Lung (tissue), 16 donors: ENCODE results near the gene MYB. TPM values are rescaled to one million over a fixed set of nuclear protein-coding genes. Genes with fewer than 3 reads are reported as not detected.

Source experiments
- ATAC-seq: fragments of 200-7000 bp; cut with Tn5 transposase; one replicate; pipeline ENCODE4 v1.9.1; 2020; ENCODE audit warnings: moderate number of reproducible peaks; ENCODE audit not compliant: insufficient read depth, low FRiP score
- DNase-seq, 3 donors: peaks; one replicate each; pipeline ENCODE4 v3.0.0-alpha.2; 2013 to 2017
- H3K27ac ChIP-seq, 2 donors: one replicate each; pipeline ENCODE4 v1.5.1; 2013; ENCODE audit warnings: mild to moderate bottlenecking in 2 of 2, moderate library complexity in 2 of 2, control low read depth in 1 of 2, inconsistent platforms in 1 of 2, low read depth in 1 of 2, low read length in 1 of 2
- H3K27me3 ChIP-seq, 3 donors: one replicate each; pipeline ENCODE4 v1.5.1; 2013; ENCODE audit warnings: low read length in 2 of 3; ENCODE audit not compliant: control insufficient read depth in 3 of 3, insufficient read depth in 3 of 3
- H3K36me3 ChIP-seq, 4 donors: one replicate each; pipeline ENCODE4 v1.5.1; 2013; ENCODE audit warnings: low read length in 4 of 4, mild to moderate bottlenecking in 1 of 4, moderate library complexity in 1 of 4; ENCODE audit not compliant: control insufficient read depth in 4 of 4, insufficient read depth in 4 of 4
- H3K4me1 ChIP-seq, 5 donors: one replicate each; pipeline ENCODE4 v1.5.1; 2013; ENCODE audit warnings: low read length in 5 of 5, mild to moderate bottlenecking in 2 of 5, moderate library complexity in 1 of 5; ENCODE audit not compliant: control insufficient read depth in 5 of 5, insufficient read depth in 5 of 5
- H3K4me3 ChIP-seq: one replicate; pipeline ENCODE4 v1.5.1; 2013; ENCODE audit warnings: mild to moderate bottlenecking, control low read depth, moderate library complexity
- H3K9ac ChIP-seq, 2 donors: one replicate each; pipeline ENCODE4 v1.5.1; 2013; ENCODE audit warnings: low read length in 2 of 2, control low read depth in 1 of 2; ENCODE audit not compliant: insufficient read depth in 1 of 2
- H3K9me3 ChIP-seq, 4 donors: one replicate each; pipeline ENCODE4 v1.5.1; 2013; ENCODE audit warnings: low read length in 3 of 4, mild to moderate bottlenecking in 1 of 4, moderate library complexity in 1 of 4; ENCODE audit not compliant: control insufficient read depth in 4 of 4, insufficient read depth in 3 of 4
- WGBS, 2 donors: extraction: QIAGEN DNeasy Blood & Tissue Kit; methylation state at CpG; one replicate each; pipeline ENCODE4 v1.1.7; 2013; 5-methylcytosine and 5-hydroxymethylcytosine counted together
- long read RNA-seq, 5 donors: transcript quantifications; one replicate each; lab custom pipeline, GENCODE V29; 2026
- polyA plus RNA-seq, 2 donors: library from polyadenylated mRNA; stranded (reverse); fragments of 200-250 nt; gene quantifications; one replicate each; pipeline ENCODE4 v1.2.1, GENCODE V29; 2013
- total RNA-seq, 2 donors: library from RNA; depleted of rRNA in 1 of 2; stranded (reverse); fragments of >200 nt in 1 of 2; gene quantifications; one replicate each; pipeline ENCODE4 v1.2.1, GENCODE V29; 2014 to 2021
- TF ChIP-seq, protein P1 (sequence below): IDR thresholded peaks from 2 replicates; pipeline ENCODE4 v1.5.1; 2012; ENCODE audit warnings: mild to moderate bottlenecking; ENCODE audit errors: control extremely low read depth, extremely low read depth
- donor health status: control.
- donor health status: control.
- donor health status: Bipolar disorder and iron deficiency.
- donor health status: healthy.
- donor health status: DM: yes; HTN: yes; CAD: no.

The MYB gene
- total RNA-seq (10 to 100 TPM in 1 of 2 donors, 1 to 10 TPM in 1; 7.6 to 11.3 TPM), polyA plus RNA-seq (1 to 10 TPM; 1.3 to 1.7 TPM)
- long read RNA-seq, donor 1, partial matches to known transcripts: 0 of 1 reads
- long read RNA-seq, donor 1, other reads (novel, unspliced or antisense): 0 of 1 reads
- long read RNA-seq, donor 2: 0 reads
- long read RNA-seq, donor 3, partial matches to known transcripts: 0 of 1 reads
- long read RNA-seq, donor 3, other reads (novel, unspliced or antisense): 0 of 1 reads
- long read RNA-seq, donor 4: 0 reads
- long read RNA-seq, donor 5: 0 reads

- no peak within 1 kb of the TSS for H3K27ac ChIP-seq
- H3K9ac ChIP-seq: peak within 1 kb of the TSS in 1 of 2 donors; percentile 8
- H3K36me3 ChIP-seq: no peaks in the 10 kb centered on the region
- ATAC-seq (peak; percentile 35), DNase-seq (peak; percentile 64 to 74 (median 70))
- H3K9me3 ChIP-seq: no peaks in the 10 kb centered on the region
- H3K4me1 ChIP-seq: peaks cover 3 to 29% (median 9%) of the 10 kb centered on the region in 5 donors
- peaks cover 0 to 24% (median 24%) of the 10 kb centered on the region in 3 donors for H3K27me3 ChIP-seq
- H3K4me3 ChIP-seq: peak within 1 kb of the TSS; percentile 53
- WGBS, 2 donors: 0% methylated on average over 28 to 75 of the region's 75 CpGs
- TF ChIP-seq, protein P1, sequence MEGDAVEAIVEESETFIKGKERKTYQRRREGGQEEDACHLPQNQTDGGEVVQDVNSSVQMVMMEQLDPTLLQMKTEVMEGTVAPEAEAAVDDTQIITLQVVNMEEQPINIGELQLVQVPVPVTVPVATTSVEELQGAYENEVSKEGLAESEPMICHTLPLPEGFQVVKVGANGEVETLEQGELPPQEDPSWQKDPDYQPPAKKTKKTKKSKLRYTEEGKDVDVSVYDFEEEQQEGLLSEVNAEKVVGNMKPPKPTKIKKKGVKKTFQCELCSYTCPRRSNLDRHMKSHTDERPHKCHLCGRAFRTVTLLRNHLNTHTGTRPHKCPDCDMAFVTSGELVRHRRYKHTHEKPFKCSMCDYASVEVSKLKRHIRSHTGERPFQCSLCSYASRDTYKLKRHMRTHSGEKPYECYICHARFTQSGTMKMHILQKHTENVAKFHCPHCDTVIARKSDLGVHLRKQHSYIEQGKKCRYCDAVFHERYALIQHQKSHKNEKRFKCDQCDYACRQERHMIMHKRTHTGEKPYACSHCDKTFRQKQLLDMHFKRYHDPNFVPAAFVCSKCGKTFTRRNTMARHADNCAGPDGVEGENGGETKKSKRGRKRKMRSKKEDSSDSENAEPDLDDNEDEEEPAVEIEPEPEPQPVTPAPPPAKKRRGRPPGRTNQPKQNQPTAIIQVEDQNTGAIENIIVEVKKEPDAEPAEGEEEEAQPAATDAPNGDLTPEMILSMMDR: no peak
Observed at GRCh38 chr6:135180542-135181332, at the start of gene MYB. Gene MYB (plus strand): TSS chr6:135181308. CDS start chr6:135181514, 206 bp downstream.

GRCh38 chr6:135132776-135133175 lies 48.3 kb upstream of the MYB start:
- no peaks in the 10 kb centered on the region for H3K4me1 ChIP-seq
- ATAC-seq (no peak), DNase-seq (no peak)
- H3K36me3 ChIP-seq: no peaks in the 10 kb centered on the region
- H3K9ac ChIP-seq: no peak overlapping the region
- no peaks in the 10 kb centered on the region for H3K9me3 ChIP-seq
- WGBS, 2 donors: 92% methylated on average over 2 of the region's 2 CpGs
- H3K27me3 ChIP-seq: no peaks in the 10 kb centered on the region
- no peak overlapping the region for H3K27ac ChIP-seq
- H3K4me3 ChIP-seq: no peak overlapping the region
- TF ChIP-seq, protein P1: no peak

- DNase-seq (no peak), ATAC-seq (no peak)
- 90% methylated on average over 4 of the region's 4 CpGs for WGBS, 2 donors
- Histone ChIP-seq H3K4me1 (no peaks in the 10 kb centered on the region), H3K36me3 (no peaks in the 10 kb centered on the region), H3K9me3 (no peaks in the 10 kb centered on the region), H3K4me3 (no peak overlapping the region), H3K9ac (no peak overlapping the region), H3K27me3 (no peaks in the 10 kb centered on the region), H3K27ac (no peak overlapping the region)
- TF ChIP-seq, protein P1: no peak
Observed at GRCh38 chr6:135135835-135136234, 45.3 kb upstream of the MYB start.
